WTC11 (cell line): ENCODE results near the gene SNX18. TPM values are rescaled to one million over a fixed set of nuclear protein-coding genes. Genes with fewer than 3 reads are reported as not detected.

ENCODE experiments used
- ATAC-seq: fragments of 200-7000 bp; cut with Tn5 transposase; 2 replicates; pipeline ENCODE4 v1.10.0; 2021; ENCODE audit warnings: mild to moderate bottlenecking, moderate library complexity
- CTCF ChIA-PET: fragments of 300-600 bp; sonication (Branson Sonifier 250); formaldehyde crosslinking; loops from one replicate; lab custom pipeline; 2021; ENCODE audit warnings: antibody characterized with exemption; lab: Charles Lee
- POLR2A ChIA-PET: fragments of 350-600 bp; sonication (Branson Sonifier 250); formaldehyde crosslinking; loops from one replicate; lab custom pipeline; 2021; ENCODE audit warnings: antibody characterized with exemption; lab: Charles Lee
- DNase-seq: peaks from one replicate; pipeline ENCODE4 v3.0.0; 2021; ENCODE audit warnings: low spot score
- H3K27ac Mint-ChIP-seq: 2 replicates; pipeline ENCODE4 v1.8.0; 2021; ENCODE audit warnings: mixed read lengths
- H3K27me3 Mint-ChIP-seq: 2 replicates; pipeline ENCODE4 v1.8.0; 2021; ENCODE audit warnings: low read depth, mild to moderate bottlenecking, moderate library complexity, mixed read lengths
- H3K36me3 Mint-ChIP-seq: 2 replicates; pipeline ENCODE4 v1.8.0; 2021; ENCODE audit warnings: mixed read lengths
- H3K4me1 Mint-ChIP-seq: 2 replicates; pipeline ENCODE4 v1.8.0; 2022; ENCODE audit warnings: mixed read lengths
- H3K4me3 Mint-ChIP-seq: 2 replicates; pipeline ENCODE4 v1.8.0; 2021; ENCODE audit warnings: mild to moderate bottlenecking, moderate library complexity, mixed read lengths
- H3K9me3 Mint-ChIP-seq: 2 replicates; pipeline ENCODE4 v1.8.0; 2021; ENCODE audit warnings: mixed read lengths
- CBFB ChIP-seq: sonication (generic); formaldehyde crosslinking; IDR thresholded peaks from 2 replicates; pipeline ENCODE4 v1.8.1; 2022; ENCODE audit warnings: mild to moderate bottlenecking, low read depth, missing genetic modification reagents
- CREB1 ChIP-seq: sonication (generic); formaldehyde crosslinking; IDR thresholded peaks from 2 replicates; pipeline ENCODE4 v1.8.0; 2023; ENCODE audit warnings: mild to moderate bottlenecking, missing genetic modification reagents
- CTCF ChIP-seq: fragments of 200-600 bp; IDR thresholded peaks from 2 replicates; pipeline ENCODE4 v1.8.0; 2022; ENCODE audit warnings: antibody characterized with exemption
- E2F4 ChIP-seq: sonication (generic); formaldehyde crosslinking; IDR thresholded peaks from 2 replicates; pipeline ENCODE4 v1.8.1; 2022; ENCODE audit warnings: low read depth, mild to moderate bottlenecking, moderate library complexity, missing genetic modification reagents, borderline replicate concordance
- GRHL2 ChIP-seq: fragments of 250-450 bp; sonication (Bioruptor Pico); IDR thresholded peaks from 2 replicates; pipeline ENCODE4 v1.8.0; 2022; ENCODE audit warnings: mild to moderate bottlenecking, moderate library complexity; ENCODE audit not compliant: insufficient replicate concordance, severe bottlenecking
- KAT7 ChIP-seq: sonication (generic); formaldehyde crosslinking; IDR thresholded peaks from 2 replicates; pipeline ENCODE4 v1.8.1; 2023; ENCODE audit warnings: missing genetic modification reagents, mild to moderate bottlenecking, borderline replicate concordance
- MYBL2 ChIP-seq: sonication (generic); formaldehyde crosslinking; IDR thresholded peaks from 2 replicates; pipeline ENCODE4 v1.8.1; 2023; ENCODE audit warnings: mild to moderate bottlenecking, moderate library complexity, missing genetic modification reagents
- SMAD4 ChIP-seq: sonication (generic); formaldehyde crosslinking; IDR thresholded peaks from 2 replicates; pipeline ENCODE4 v1.8.0; 2022; ENCODE audit warnings: mild to moderate bottlenecking, missing genetic modification reagents
- STAT6 ChIP-seq: sonication (generic); formaldehyde crosslinking; conservative IDR thresholded peaks from 2 replicates; pipeline ENCODE4 v1.8.1; 2023; ENCODE audit warnings: mild to moderate bottlenecking, low read depth, missing genetic modification reagents, moderate library complexity
- TCF7 ChIP-seq: sonication (generic); formaldehyde crosslinking; IDR thresholded peaks from 2 replicates; pipeline ENCODE4 v1.8.0; 2022; ENCODE audit warnings: mild to moderate bottlenecking, low read depth, missing genetic modification reagents, moderate library complexity
- TP53 ChIP-seq: sonication (generic); formaldehyde crosslinking; IDR thresholded peaks from 2 replicates; pipeline ENCODE4 v1.8.1; 2023; ENCODE audit warnings: mild to moderate bottlenecking, missing genetic modification reagents
- ZBTB43 ChIP-seq: sonication (generic); formaldehyde crosslinking; IDR thresholded peaks from 2 replicates; pipeline ENCODE4 v1.8.1; 2023; ENCODE audit warnings: mild to moderate bottlenecking, missing genetic modification reagents
- ZNF232 ChIP-seq: sonication (generic); formaldehyde crosslinking; IDR thresholded peaks from 2 replicates; pipeline ENCODE4 v1.8.0; 2022; ENCODE audit warnings: mild to moderate bottlenecking, missing genetic modification reagents
- ZNF396 ChIP-seq: fragments of 250-450 bp; sonication (Bioruptor Pico); IDR thresholded peaks from 2 replicates; pipeline ENCODE4 v1.8.0; 2021; ENCODE audit warnings: mild to moderate bottlenecking, moderate library complexity, borderline replicate concordance
- ZNF671 ChIP-seq: fragments of 250-450 bp; sonication (Bioruptor Pico); IDR thresholded peaks from 2 replicates; pipeline ENCODE4 v1.8.0; 2021; ENCODE audit warnings: mild to moderate bottlenecking
- total RNA-seq: library from RNA; stranded (reverse); gene quantifications from 3 replicates; pipeline ENCODE4 v1.2.3, GENCODE V29; 2021

SNX18 gene
- total RNA-seq, 1 experiment from 2014 or later = 24.6 TPM

GRCh38 chr5:54515634-54516033 is 1.9 kb upstream of the SNX18 start:
- Mint-ChIP-seq H3K4me1 (peaks cover 29% of the 10 kb centered on the region), H3K27ac (no peak overlapping the region), H3K4me3 (no peak overlapping the region), H3K9me3 (peaks cover 7% of the 10 kb centered on the region), H3K36me3 (peaks cover 9% of the 10 kb centered on the region; the same call in 1 of the 2 replicates), H3K27me3 (peaks cover 14% of the 10 kb centered on the region)
- POLR2A ChIA-PET = interaction anchor here (0.6 kb wide), 1 partner anchor 363 kb away, joined by 4 read pairs; no protein-coding TSS in a partner anchor
- TF ChIP-seq ZBTB43 (CRISPR knock-in tag) (no peak), STAT6 (CRISPR knock-in tag) (no peak), GRHL2 (CRISPR knock-in tag) (no peak), KAT7 (CRISPR knock-in tag) (no peak), CREB1 (CRISPR knock-in tag) (no peak), ZNF232 (CRISPR knock-in tag) (no peak), SMAD4 (CRISPR knock-in tag) (no peak), ZNF671 (CRISPR knock-in tag) (no peak), CBFB (CRISPR knock-in tag) (no peak), TCF7 (CRISPR knock-in tag) (no peak), MYBL2 (CRISPR knock-in tag) (no peak), TP53 (CRISPR knock-in tag) (no peak)
- CTCF ChIA-PET = no interaction called here
- DNase-seq (no peak), ATAC-seq (no peak)

GRCh38 chr5:54516051-54516655 is 1.4 kb upstream of the SNX18 start:
- Mint-ChIP-seq H3K36me3 (peaks cover 9% of the 10 kb centered on the region; the same call in 1 of the 2 replicates), H3K27ac (no peak overlapping the region), H3K4me1 (peaks cover 34% of the 10 kb centered on the region), H3K27me3 (peaks cover 14% of the 10 kb centered on the region), H3K4me3 (no peak overlapping the region), H3K9me3 (peaks cover 7% of the 10 kb centered on the region)
- POLR2A ChIA-PET = interaction anchor here (0.6 to 0.8 kb wide), 2 partner anchors 225 to 363 kb away, joined by 3 to 4 read pairs; no protein-coding TSS in a partner anchor
- no peak for ATAC-seq
- CTCF ChIA-PET = interaction anchor here (0.8 to 3.4 kb wide), 19 partner anchors 12 to 644 kb away, joined by 3 to 55 read pairs (median 5); partner anchors contain the start of gene GPX8
- DNase-seq = no peak
- no peak for TF ChIP-seq E2F4 (CRISPR knock-in tag)
- no peak for TF ChIP-seq CTCF
- no peak for TF ChIP-seq ZNF396 (CRISPR knock-in tag)
- TF ChIP-seq MYBL2 (CRISPR knock-in tag) = no peak
